Natural killer cell (primary cell): Measurements from ENCODE around the gene TMOD3. TPM values are rescaled to one million over a fixed set of nuclear protein-coding genes. Genes with fewer than 3 reads are reported as not detected.

Experiments used
- ATAC-seq, 3 donors: fragments of 150-1000 bp in 2 of 3; fragments of 200-7000 bp in 1 of 3; cut with Tn5 transposase; 1 replicate in 1 of 3; 2 replicates in 2 of 3; pipeline ENCODE4 v1.10.0; 2021; ENCODE audit warnings: mild to moderate bottlenecking in 2 of 3, moderate library complexity in 2 of 3
- DNase-seq, 2 donors: peaks; one replicate each; pipeline versions ENCODE4 v3.0.0 to v3.0.0-alpha.2; 2013 to 2021; ENCODE audit warnings: mixed read lengths in 1 of 2
- H3K27ac ChIP-seq: one replicate; pipeline ENCODE4 v1.5.1; 2013; ENCODE audit warnings: mild to moderate bottlenecking, low read length
- H3K27me3 ChIP-seq: one replicate; pipeline ENCODE4 v1.6.1; 2013; ENCODE audit warnings: low read length; ENCODE audit not compliant: control insufficient read depth, insufficient read depth
- H3K36me3 ChIP-seq: one replicate; pipeline ENCODE4 v1.6.1; 2013; ENCODE audit warnings: low read length; ENCODE audit not compliant: control insufficient read depth, insufficient read depth
- H3K4me1 ChIP-seq: one replicate; pipeline ENCODE4 v1.6.1; 2013; ENCODE audit warnings: low read length; ENCODE audit not compliant: control insufficient read depth, insufficient read depth
- H3K4me3 ChIP-seq: one replicate; pipeline ENCODE4 v1.5.1; 2013; ENCODE audit warnings: low read length
- H3K9me3 ChIP-seq: one replicate; pipeline ENCODE4 v1.6.1; 2013; ENCODE audit warnings: low read length; ENCODE audit not compliant: control insufficient read depth, insufficient read depth
- H3K27ac Mint-ChIP-seq, 2 donors: one replicate each; pipeline ENCODE4 v1.8.0; 2022; ENCODE audit warnings: mild to moderate bottlenecking in 2 of 2, mixed read lengths in 2 of 2, moderate library complexity in 1 of 2
- H3K27me3 Mint-ChIP-seq, 2 donors: one replicate each; pipeline ENCODE4 v1.8.0; 2022; ENCODE audit warnings: low read depth in 2 of 2, mixed read lengths in 2 of 2
- H3K36me3 Mint-ChIP-seq: one replicate; pipeline ENCODE4 v1.8.0; 2022; ENCODE audit warnings: mixed read lengths
- H3K4me1 Mint-ChIP-seq, 2 donors: one replicate each; pipeline ENCODE4 v1.8.0; 2022; ENCODE audit warnings: mixed read lengths in 2 of 2
- H3K4me3 Mint-ChIP-seq: one replicate; pipeline ENCODE4 v1.8.0; 2022; ENCODE audit warnings: mild to moderate bottlenecking, moderate library complexity, mixed read lengths
- H3K9me3 Mint-ChIP-seq, 2 donors: one replicate each; pipeline ENCODE4 v1.8.0; 2022; ENCODE audit warnings: mixed read lengths in 2 of 2
- WGBS: methylation state at CpG from one replicate; pipeline ENCODE4 v1.1.7; 2013; ENCODE audit warnings: missing lambda C conversion rate; ENCODE audit not compliant: insufficient coverage; 5-methylcytosine and 5-hydroxymethylcytosine counted together
- intact Hi-C: fragments of 100-400 bp; cut with micrococcal nuclease; formaldehyde crosslinking; loops from one replicate; pipeline ENCODE4 v1.14.2; 2022
- total RNA-seq, 4 donors: library from RNA; stranded (reverse); fragments of 120-200 nt in 1 of 4; gene quantifications; one replicate each; pipeline versions ENCODE4 v1.2.3 to v1.2.4, GENCODE V29; 2013 to 2022
- TF ChIP-seq, protein P1 (sequence below): fragments of 200-600 bp; IDR thresholded peaks from one replicate; pipeline ENCODE4 v1.8.0; 2022; ENCODE audit warnings: antibody characterized with exemption

The TMOD3 gene
- total RNA-seq, 3 donors from 2014 or later (not counting 1 experiment from before 2014, with no cell fraction given), result 56.5 to 72.3 (median 69.4) TPM

DNA sequence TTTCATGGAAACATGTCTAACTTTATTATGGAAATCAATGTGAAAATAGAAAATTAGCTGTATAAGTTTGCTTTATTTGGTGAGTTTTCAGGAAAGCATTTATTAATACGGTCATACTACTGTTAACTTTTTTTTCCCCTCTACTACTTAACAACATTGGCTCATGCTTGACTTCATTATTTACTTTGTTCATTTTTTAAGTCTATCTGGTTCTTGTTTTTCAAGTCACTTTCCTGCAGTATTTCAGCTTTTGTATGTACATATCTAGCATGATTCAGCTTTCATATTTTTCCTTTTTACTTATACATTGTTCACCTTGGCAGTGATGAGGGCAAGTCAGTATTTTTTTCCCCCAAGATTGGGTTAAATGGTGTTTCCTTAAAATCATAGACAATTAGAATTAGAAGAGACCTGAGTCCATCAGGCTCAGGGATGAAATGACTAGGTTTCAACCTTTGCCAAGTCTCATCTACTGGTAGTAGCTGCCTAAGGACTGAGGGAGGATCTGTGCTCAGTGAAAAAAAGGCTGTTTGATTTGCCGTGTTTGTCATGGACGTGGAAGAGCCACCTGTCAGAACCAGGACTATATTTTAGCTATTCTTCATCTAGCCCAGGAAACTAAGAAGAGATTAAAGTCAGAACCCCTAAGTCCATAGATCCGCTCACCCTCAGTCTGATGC is 15.4 kb downstream of the TMOD3 start:
- peak overlapping the region; percentile 1 for H3K4me3 Mint-ChIP-seq
- H3K27ac ChIP-seq, result no peak overlapping the region
- peak overlapping the region in 1 of 2 donors; percentile 66 for H3K27ac Mint-ChIP-seq
- 87% methylated on average over 4 of the region's 4 CpGs for WGBS
- no peaks in the 10 kb centered on the region for H3K9me3 ChIP-seq
- ATAC-seq (no peak), DNase-seq (no peak)
- peaks cover 19% of the 10 kb centered on the region for H3K4me1 ChIP-seq
- no peaks in the 10 kb centered on the region for H3K36me3 Mint-ChIP-seq
- no peaks in the 10 kb centered on the region for H3K27me3 ChIP-seq
- H3K27me3 Mint-ChIP-seq, result no peaks in the 10 kb centered on the region
- peaks cover 69 to 81% of the 10 kb centered on the region in 2 donors for H3K4me1 Mint-ChIP-seq
- TF ChIP-seq, protein P1, sequence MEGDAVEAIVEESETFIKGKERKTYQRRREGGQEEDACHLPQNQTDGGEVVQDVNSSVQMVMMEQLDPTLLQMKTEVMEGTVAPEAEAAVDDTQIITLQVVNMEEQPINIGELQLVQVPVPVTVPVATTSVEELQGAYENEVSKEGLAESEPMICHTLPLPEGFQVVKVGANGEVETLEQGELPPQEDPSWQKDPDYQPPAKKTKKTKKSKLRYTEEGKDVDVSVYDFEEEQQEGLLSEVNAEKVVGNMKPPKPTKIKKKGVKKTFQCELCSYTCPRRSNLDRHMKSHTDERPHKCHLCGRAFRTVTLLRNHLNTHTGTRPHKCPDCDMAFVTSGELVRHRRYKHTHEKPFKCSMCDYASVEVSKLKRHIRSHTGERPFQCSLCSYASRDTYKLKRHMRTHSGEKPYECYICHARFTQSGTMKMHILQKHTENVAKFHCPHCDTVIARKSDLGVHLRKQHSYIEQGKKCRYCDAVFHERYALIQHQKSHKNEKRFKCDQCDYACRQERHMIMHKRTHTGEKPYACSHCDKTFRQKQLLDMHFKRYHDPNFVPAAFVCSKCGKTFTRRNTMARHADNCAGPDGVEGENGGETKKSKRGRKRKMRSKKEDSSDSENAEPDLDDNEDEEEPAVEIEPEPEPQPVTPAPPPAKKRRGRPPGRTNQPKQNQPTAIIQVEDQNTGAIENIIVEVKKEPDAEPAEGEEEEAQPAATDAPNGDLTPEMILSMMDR, result no peak
- no peak overlapping the region for H3K4me3 ChIP-seq
- no peaks in the 10 kb centered on the region for H3K36me3 ChIP-seq
- intact Hi-C loops, result no loop called here
- no peaks in the 10 kb centered on the region for H3K9me3 Mint-ChIP-seq

DNA sequence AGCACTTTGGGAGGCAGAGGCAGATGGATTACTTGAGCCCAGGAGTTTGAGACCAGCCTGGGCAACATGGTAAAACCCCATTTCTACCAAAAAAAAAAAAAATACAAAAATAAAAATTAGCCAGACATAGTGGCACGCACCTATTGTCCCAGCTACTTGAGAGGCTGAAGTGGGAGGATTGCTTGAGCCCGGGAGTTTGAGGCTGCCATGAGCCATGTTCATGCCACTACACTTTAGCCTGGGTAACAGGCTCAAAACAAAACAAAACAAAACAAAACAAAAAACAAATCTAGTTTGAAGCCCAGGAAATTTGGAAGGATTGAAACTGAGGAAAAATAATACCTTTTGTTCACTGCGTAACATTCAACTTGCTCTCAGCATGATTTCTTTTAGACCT is 16.6 kb downstream of the TMOD3 start:
- H3K4me3 Mint-ChIP-seq, result no peak overlapping the region
- H3K4me1 Mint-ChIP-seq, result peaks cover 75 to 81% of the 10 kb centered on the region in 2 donors
- no peaks in the 10 kb centered on the region for H3K9me3 Mint-ChIP-seq
- 87% methylated on average over 3 of the region's 3 CpGs for WGBS
- H3K27me3 ChIP-seq, result no peaks in the 10 kb centered on the region
- H3K36me3 Mint-ChIP-seq, result no peaks in the 10 kb centered on the region
- no peaks in the 10 kb centered on the region for H3K9me3 ChIP-seq
- H3K4me1 ChIP-seq, result peaks cover 19% of the 10 kb centered on the region
- no peak overlapping the region for H3K4me3 ChIP-seq
- intact Hi-C loops, result no loop called here
- H3K27ac Mint-ChIP-seq, result peak overlapping the region; percentile 17 to 42
- no peak for DNase-seq
- TF ChIP-seq, protein P1, result no peak
- H3K27ac ChIP-seq, result no peak overlapping the region
- ATAC-seq, result no peak
- H3K36me3 ChIP-seq, result no peaks in the 10 kb centered on the region
- H3K27me3 Mint-ChIP-seq, result no peaks in the 10 kb centered on the region

DNA sequence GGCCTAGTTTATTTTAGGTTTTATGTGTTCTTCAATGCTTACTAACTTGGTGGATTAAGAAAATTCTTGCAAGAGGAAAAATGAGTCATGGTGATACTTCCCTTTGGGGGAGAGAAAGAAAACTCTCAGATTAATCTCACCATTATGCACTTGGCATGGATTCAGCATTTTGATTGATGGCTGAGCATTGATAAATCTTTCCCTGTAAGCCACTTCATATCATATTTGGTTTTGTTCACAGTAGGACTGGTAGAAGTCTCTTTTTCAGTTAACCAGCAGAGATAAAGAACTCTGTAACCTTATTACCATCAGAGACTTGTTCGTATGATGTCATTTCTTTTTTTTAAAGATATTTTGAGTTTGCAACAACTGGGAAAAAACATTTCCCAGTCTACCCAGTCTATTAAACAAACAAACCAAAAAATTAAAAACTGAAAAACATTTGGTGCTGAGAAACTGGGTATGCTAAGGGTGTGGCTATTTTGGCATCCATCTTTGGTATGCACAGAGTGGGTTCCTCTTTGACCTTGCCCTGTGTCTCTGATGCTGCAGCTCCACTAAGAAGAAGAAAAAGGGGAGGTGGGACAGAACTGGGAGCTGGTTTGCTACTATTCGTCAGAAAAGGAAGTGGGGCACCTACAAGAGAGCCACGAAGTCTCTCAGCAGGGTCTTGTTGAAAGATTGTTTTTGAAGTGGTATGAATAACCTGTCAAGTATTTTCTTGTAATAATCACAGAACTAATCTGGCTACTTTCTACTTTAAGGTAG is 17.2 kb downstream of the TMOD3 start:
- ATAC-seq, result peak in 1 of 3 donors; percentile 43

More for the DNA sequence above, 17.2 kb downstream of the TMOD3 start:
- WGBS, result 0% methylated on average over 2 of the region's 3 CpGs
- Mint-ChIP-seq H3K27me3 (no peaks in the 10 kb centered on the region), H3K9me3 (no peaks in the 10 kb centered on the region), H3K4me3 (no peak overlapping the region), H3K27ac (peak overlapping the region; percentile 17 to 42), H3K36me3 (no peaks in the 10 kb centered on the region), H3K4me1 (peaks cover 75 to 81% of the 10 kb centered on the region in 2 donors)
- DNase-seq, result peak in 1 of 2 donors; percentile 11
- TF ChIP-seq, protein P1, result no peak
- intact Hi-C loops, result no loop called here
- Histone ChIP-seq H3K4me3 (no peak overlapping the region), H3K27ac (no peak overlapping the region), H3K4me1 (peaks cover 17% of the 10 kb centered on the region), H3K36me3 (no peaks in the 10 kb centered on the region), H3K9me3 (no peaks in the 10 kb centered on the region), H3K27me3 (no peaks in the 10 kb centered on the region)
